ENCODE data around the gene DHCR7.

GRCh38 chr11:71410363-71410966, 37.7 kb downstream of the DHCR7 start:
- TF ChIP-seq CTCF (IDR thresholded peaks at IDR 0.05; ENCODE audit: low read depth, low read length, poor library complexity, severe bottlenecking): no peak
- TF ChIP-seq EZH2phosphoT487 (IDR thresholded peaks at IDR 0.05; ENCODE audit: borderline replicate concordance, low read length): no peak
